Glomerular visceral epithelial cell (primary cell): ENCODE results near the gene IL24.

ENCODE experiments used
- DNase-seq: peaks from one replicate; pipeline ENCODE4 v3.0.0-alpha.2; 2016; ENCODE audit errors: extremely low spot score

The IL24 gene

GRCh38 chr1:206925106-206925736 is 28.0 kb downstream of the IL24 start:
- peak; percentile 22 for DNase-seq

- DNase-seq, result no peak
Measured at GRCh38 chr1:206926286-206926685, 29.0 kb downstream of the IL24 start.

GRCh38 chr1:206929524-206929923 is 32.3 kb downstream of the IL24 start:
- DNase-seq, result no peak

- DNase-seq, result no peak
Measured at GRCh38 chr1:206930210-206930798, 33.1 kb downstream of the IL24 start.

- no peak for DNase-seq
Measured at GRCh38 chr1:206931709-206932108, 34.5 kb downstream of the IL24 start.

GRCh38 chr1:206932177-206932576 is 34.9 kb downstream of the IL24 start:
- no peak for DNase-seq

GRCh38 chr1:206933333-206933945 is 36.2 kb downstream of the IL24 start:
- DNase-seq, result no peak

- peak; percentile 32 for DNase-seq
Measured at GRCh38 chr1:206935491-206936067, 38.3 kb downstream of the IL24 start.

- DNase-seq, result no peak
Measured at GRCh38 chr1:206937425-206937824, 40.2 kb downstream of the IL24 start.

- no peak for DNase-seq
Measured at GRCh38 chr1:206939131-206939530, 41.9 kb downstream of the IL24 start.

- no peak for DNase-seq
Measured at GRCh38 chr1:206939841-206940587, 42.8 kb downstream of the IL24 start.

- no peak for DNase-seq
Measured at GRCh38 chr1:206940588-206940936, 43.3 kb downstream of the IL24 start.

- DNase-seq, result peak; percentile 31
Measured at GRCh38 chr1:206941766-206942418, 44.6 kb downstream of the IL24 start.

- no peak for DNase-seq
Measured at GRCh38 chr1:206944703-206945102, 47.5 kb downstream of the IL24 start.

- DNase-seq, result no peak
Measured at GRCh38 chr1:206945779-206946178, 48.5 kb downstream of the IL24 start.

GRCh38 chr1:206946261-206946660 is 49.0 kb downstream of the IL24 start, which contains the start of gene PIGR:
TSS of gene PIGR (minus strand) at chr1:206946466. CDS start at chr1:206940531, 5,935 bp downstream.
- DNase-seq, result no peak

GRCh38 chr1:206947255-206947654 is 50.0 kb downstream of the IL24 start:
- DNase-seq, result no peak

- DNase-seq, result no peak
Measured at GRCh38 chr1:206949208-206949607, 52.0 kb downstream of the IL24 start.

GRCh38 chr1:206949641-206950040 is 52.4 kb downstream of the IL24 start:
- DNase-seq, result no peak

GRCh38 chr1:206951318-206952100 is 54.3 kb downstream of the IL24 start:
- peak; percentile 94 for DNase-seq

GRCh38 chr1:206952171-206952570 is 54.9 kb downstream of the IL24 start:
- peak; percentile 88 for DNase-seq
